NCI-H2196 treated with DMSO at 0.1 percent for 48 hours (cell line): ENCODE data around the gene PSMA3.

Source experiments
- DNase-seq: peaks from one replicate; lab custom pipeline; 2025; ENCODE audit not compliant: unreplicated experiment; lab: John Stamatoyannopoulos, UW

Gene PSMA3

GRCh38 chr14:58270628-58271027 lies 26.0 kb downstream of the PSMA3 start:
- no peak for DNase-seq

- peak; percentile 10 for DNase-seq
Measured at GRCh38 chr14:58272588-58273372, 28.1 kb downstream of the PSMA3 start.

- DNase-seq = no peak
Measured at GRCh38 chr14:58274881-58275280, 30.2 kb downstream of the PSMA3 start.

GRCh38 chr14:58275527-58276190 lies 31.0 kb downstream of the PSMA3 start:
- no peak for DNase-seq

- no peak for DNase-seq
Measured at GRCh38 chr14:58276208-58276607, 31.6 kb downstream of the PSMA3 start.

- no peak for DNase-seq
Measured at GRCh38 chr14:58278177-58278576, 33.5 kb downstream of the PSMA3 start.

GRCh38 chr14:58280954-58281787 lies 36.5 kb downstream of the PSMA3 start:
- no peak for DNase-seq

- DNase-seq = no peak
Measured at GRCh38 chr14:58281969-58282368, 37.3 kb downstream of the PSMA3 start.

- DNase-seq = no peak
Measured at GRCh38 chr14:58282925-58283593, 38.4 kb downstream of the PSMA3 start.

- no peak for DNase-seq
Measured at GRCh38 chr14:58283730-58284129, 39.1 kb downstream of the PSMA3 start.

- no peak for DNase-seq
Measured at GRCh38 chr14:58285132-58285531, 40.5 kb downstream of the PSMA3 start.

GRCh38 chr14:58287607-58288042 lies 43.0 kb downstream of the PSMA3 start:
- DNase-seq = no peak

GRCh38 chr14:58288106-58288792 lies 43.6 kb downstream of the PSMA3 start:
- DNase-seq = no peak

GRCh38 chr14:58291646-58292045 lies 47.0 kb downstream of the PSMA3 start:
- no peak for DNase-seq

GRCh38 chr14:58292187-58292586 lies 47.5 kb downstream of the PSMA3 start:
- DNase-seq = no peak

GRCh38 chr14:58294201-58294600 lies 49.6 kb downstream of the PSMA3 start:
- no peak for DNase-seq

- no peak for DNase-seq
Measured at GRCh38 chr14:58296726-58297125, 52.1 kb downstream of the PSMA3 start.

- DNase-seq = no peak
Measured at GRCh38 chr14:58297412-58297761, 52.7 kb downstream of the PSMA3 start.

- DNase-seq = peak; percentile 100
Measured at GRCh38 chr14:58297762-58298476, 53.3 kb downstream of the PSMA3 start.
